GM21825 (cell line): ENCODE measurements around the gene C10orf71.

Experiments used
- ATAC-seq: cut with Tn5 transposase; IDR thresholded peaks from one replicate; pipeline ENCODE4 v1.9.1; 2021; ENCODE audit warnings: mild to moderate bottlenecking, moderate library complexity; ENCODE audit not compliant: unreplicated experiment

The C10orf71 gene

DNA sequence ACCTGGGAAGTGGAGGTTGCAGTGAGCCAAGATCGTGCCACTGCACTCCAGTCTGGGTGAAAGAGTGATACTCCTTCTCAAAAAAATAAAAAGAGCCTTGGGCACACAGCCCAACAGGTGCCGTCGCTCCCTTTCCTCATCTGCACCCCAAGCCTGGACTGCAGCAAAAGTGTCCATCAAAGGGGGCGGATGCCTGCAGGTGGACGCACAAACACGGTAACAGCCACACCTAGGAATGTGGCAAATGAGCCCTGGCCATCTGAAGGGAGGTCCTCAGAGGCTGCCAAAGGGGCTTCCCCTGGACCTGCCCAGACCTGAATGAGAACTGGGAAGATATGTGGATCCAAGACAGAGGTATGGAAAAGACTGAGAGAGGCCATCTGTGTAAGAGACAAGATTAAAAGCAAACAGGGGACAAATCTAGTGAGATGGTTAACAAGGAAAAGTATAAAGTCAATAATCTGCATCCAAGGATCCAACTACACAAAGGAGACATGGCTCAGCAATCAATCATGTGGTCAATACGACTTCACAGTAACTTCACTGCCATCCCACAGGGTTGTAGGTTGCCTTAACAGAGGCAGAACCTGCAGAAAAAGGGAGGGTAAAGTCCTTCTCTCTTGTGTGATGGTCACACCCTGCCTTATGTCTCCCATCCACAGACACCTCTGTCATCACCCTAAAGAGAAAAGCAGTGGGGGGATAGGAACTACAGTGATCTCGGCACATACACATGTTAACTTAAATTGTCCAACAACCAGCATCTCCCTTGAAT lies 71.5 kb downstream of the C10orf71 start:
- no peak for ATAC-seq

DNA sequence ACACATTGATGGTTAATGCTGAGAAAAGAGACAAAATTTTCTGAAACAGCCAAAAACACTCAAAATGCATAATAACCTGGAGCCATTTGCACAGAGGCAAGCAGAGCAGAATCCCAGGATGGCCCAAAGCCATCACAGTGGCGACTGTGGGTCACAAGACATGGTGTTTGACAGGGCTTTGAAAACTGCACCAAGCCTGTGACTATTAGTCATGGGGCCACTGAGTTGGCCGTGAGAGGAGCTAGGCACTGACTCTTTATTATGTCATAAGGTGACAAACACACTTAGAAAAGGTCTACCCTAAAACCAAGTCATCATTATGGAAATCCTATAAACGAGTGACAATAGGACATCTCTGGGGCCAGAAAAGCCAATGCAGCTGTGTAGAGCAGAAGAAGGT lies 73.0 kb downstream of the C10orf71 start:
- no peak for ATAC-seq

DNA sequence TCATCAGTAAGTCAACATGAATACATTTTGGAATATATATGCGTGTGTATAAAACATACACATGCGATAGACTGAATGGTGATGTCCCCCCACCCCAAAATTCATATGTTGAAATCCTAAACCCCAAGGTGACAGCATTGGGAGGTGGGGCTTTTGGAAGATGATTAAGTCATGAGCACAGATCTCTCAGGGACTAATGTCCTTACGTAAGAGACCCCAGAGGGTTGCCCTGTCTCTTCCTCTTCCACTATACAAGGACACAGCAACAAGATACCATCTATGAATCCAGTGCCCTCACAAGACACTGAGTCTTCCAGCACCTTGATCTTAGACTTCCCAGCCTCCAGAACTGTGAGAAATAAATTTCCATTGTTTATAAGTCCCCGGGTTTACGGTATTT lies 74.4 kb downstream of the C10orf71 start:
- ATAC-seq, result no peak

- no peak for ATAC-seq
These were observed 75.8 kb downstream of the C10orf71 start for GRCh38 chr10:49374740-49375139.

- ATAC-seq, result no peak
These were observed 76.6 kb downstream of the C10orf71 start for GRCh38 chr10:49375611-49376010.
